GM13976 (cell line): ENCODE data around the gene SMIM22.

Experiments
- DNase-seq: peaks from one replicate; pipeline ENCODE4 v3.0.0; 2012; ENCODE audit warnings: low spot score
- in situ Hi-C: fragments of 300-500 bp; cut with MboI; formaldehyde crosslinking; loops from one replicate; pipeline ENCODE4 v1.12.0; 2022; ENCODE audit warnings: low sequenced_read_pairs, mixed read lengths, inconsistent platforms; ENCODE audit not compliant: unreplicated experiment
- TF ChIP-seq, protein P1 (sequence below): IDR thresholded peaks from 2 replicates; pipeline ENCODE4 v1.5.1; 2012; ENCODE audit warnings: borderline replicate concordance, mild to moderate bottlenecking; ENCODE audit not compliant: insufficient read depth; ENCODE audit errors: extremely low read depth, missing control alignments, control extremely low read depth

Gene SMIM22

GRCh38 chr16:4768549-4769305, 26.4 kb upstream of the SMIM22 start:
- DNase-seq: peak; percentile 94
- TF ChIP-seq, protein P1, sequence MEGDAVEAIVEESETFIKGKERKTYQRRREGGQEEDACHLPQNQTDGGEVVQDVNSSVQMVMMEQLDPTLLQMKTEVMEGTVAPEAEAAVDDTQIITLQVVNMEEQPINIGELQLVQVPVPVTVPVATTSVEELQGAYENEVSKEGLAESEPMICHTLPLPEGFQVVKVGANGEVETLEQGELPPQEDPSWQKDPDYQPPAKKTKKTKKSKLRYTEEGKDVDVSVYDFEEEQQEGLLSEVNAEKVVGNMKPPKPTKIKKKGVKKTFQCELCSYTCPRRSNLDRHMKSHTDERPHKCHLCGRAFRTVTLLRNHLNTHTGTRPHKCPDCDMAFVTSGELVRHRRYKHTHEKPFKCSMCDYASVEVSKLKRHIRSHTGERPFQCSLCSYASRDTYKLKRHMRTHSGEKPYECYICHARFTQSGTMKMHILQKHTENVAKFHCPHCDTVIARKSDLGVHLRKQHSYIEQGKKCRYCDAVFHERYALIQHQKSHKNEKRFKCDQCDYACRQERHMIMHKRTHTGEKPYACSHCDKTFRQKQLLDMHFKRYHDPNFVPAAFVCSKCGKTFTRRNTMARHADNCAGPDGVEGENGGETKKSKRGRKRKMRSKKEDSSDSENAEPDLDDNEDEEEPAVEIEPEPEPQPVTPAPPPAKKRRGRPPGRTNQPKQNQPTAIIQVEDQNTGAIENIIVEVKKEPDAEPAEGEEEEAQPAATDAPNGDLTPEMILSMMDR: no peak
- in situ Hi-C loops: no loop called here

- in situ Hi-C loops: no loop called here
- DNase-seq: no peak
- TF ChIP-seq, protein P1: no peak
These were observed 25.9 kb upstream of the SMIM22 start for GRCh38 chr16:4769306-4769638.

DNA sequence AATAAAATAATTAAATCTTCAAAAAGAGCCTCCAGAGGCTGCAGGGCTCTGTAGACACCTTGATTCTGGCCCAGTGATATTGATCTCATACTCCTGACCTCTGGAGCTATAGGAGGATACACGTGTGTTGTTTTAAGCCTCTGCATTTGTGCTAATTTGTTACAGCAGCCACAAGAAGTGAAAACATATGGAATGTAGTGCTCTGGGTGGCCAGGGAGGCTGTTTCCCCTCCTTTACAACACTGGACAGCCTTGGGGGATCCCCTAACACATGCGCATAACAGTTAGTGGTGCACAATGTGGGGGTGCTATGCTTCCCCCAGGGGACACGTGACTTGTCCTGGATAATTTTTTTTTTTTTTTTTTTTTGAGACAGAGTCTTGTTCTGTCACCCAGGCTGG, 23.5 kb upstream of the SMIM22 start:
- TF ChIP-seq, protein P1: no peak
- no peak for DNase-seq
- in situ Hi-C loops: no loop called here

DNA sequence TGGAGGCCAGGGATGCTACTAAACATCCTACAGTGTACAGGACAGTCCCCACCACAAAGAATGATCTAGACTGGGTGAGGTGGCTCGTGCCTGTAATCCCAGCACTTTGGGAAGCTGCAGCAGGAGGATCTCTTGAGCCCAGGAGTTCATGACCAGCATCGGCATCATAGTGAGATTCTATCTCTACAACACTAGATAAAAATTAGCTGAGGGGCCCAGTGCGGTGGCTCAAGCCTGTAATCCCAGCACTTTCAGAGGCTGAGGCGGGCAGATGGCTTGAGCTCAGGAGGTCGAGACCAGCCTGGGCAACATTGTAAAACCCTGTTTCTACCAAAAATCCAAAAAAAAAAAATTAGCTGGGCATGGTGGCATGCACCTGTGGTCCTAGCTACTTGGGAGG, 22.8 kb upstream of the SMIM22 start:
- no peak for DNase-seq
- TF ChIP-seq, protein P1: no peak
- in situ Hi-C loops: no loop called here

- in situ Hi-C loops: no loop called here
- DNase-seq: no peak
- TF ChIP-seq, protein P1: no peak
These were observed 20.2 kb upstream of the SMIM22 start for GRCh38 chr16:4775005-4775404.

DNA sequence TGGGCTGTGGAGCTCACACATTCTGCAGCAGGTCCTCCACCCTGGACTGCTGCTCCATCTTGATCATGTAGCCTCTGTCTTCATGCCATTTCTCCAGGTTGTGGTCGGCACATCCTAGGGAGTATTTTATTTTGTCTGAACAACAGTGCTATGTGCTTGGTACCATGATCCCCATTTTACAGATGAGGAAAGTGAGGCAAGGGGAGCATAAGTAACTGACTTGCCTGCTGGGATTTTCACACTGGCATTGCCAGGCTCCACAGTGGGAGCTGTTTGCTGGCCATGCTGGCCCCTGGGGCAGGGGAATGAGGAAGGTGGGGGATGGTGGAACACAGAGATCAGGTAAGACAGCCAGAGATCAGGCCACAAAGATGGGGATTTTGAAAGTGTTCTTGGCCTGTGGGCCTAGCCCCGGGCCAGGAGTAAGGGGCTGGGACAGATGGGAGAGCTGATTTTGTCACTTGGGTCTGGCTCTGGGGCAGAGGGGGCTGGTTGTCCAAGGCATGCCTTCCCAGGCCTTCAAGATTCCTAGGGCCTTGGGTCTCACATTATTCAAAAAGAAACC, 18.9 kb upstream of the SMIM22 start:
- in situ Hi-C loops: no loop called here
- TF ChIP-seq, protein P1: no peak

More for the DNA sequence above, 18.9 kb upstream of the SMIM22 start:
- DNase-seq: no peak
